GM21737 (cell line): ENCODE results near the gene PLCD3.
A peak's percentile ranks its signal among the peaks of the same experiment; 100 is the strongest.
"Not testable (repeated sequence)": the region's sequence is repeated elsewhere in the genome, so short reads cannot be mapped to it uniquely, and the experiment has no call there.

Experiments used
- ATAC-seq: cut with Tn5 transposase; IDR thresholded peaks from one replicate; pipeline ENCODE4 v1.9.1; 2021; ENCODE audit warnings: mild to moderate bottlenecking, moderate library complexity; ENCODE audit not compliant: unreplicated experiment

PLCD3 gene

DNA sequence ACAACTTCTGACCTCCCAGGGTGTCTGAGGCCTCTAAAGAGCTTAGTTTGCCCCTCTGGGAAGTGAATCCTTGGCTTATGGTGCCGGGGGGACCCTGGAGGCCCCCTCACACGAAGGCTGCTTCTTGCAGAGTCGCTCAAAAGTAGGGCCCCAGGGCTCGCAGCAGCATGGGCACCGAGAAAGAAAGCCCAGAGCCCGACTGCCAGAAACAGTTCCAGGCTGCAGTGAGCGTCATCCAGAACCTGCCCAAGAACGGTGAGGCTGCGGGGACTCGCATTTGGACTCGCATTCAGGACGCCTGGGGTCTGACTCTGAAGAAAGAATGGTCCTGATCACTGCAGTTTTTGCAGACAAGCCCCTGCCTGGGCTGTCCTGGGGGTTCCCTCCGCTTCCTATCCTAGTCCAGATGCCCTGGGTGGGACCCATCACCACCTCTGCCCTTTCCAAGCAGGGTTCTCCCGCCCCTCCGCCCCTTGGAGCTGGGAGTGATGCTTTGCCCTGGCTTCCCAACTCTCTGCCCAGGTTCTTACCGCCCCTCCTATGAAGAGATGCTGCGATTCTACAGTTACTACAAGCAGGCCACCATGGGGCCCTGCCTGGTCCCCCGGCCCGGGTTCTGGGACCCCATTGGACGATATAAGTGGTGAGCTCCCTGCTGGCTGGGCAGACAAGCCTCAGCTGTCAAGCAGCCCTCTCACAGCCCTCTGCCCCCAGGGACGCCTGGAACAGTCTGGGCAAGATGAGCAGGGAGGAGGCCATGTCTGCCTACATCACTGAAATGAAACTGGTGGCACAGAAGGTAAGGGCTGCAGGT is 3.9 kb upstream of the PLCD3 start:
- ATAC-seq, result no peak

DNA sequence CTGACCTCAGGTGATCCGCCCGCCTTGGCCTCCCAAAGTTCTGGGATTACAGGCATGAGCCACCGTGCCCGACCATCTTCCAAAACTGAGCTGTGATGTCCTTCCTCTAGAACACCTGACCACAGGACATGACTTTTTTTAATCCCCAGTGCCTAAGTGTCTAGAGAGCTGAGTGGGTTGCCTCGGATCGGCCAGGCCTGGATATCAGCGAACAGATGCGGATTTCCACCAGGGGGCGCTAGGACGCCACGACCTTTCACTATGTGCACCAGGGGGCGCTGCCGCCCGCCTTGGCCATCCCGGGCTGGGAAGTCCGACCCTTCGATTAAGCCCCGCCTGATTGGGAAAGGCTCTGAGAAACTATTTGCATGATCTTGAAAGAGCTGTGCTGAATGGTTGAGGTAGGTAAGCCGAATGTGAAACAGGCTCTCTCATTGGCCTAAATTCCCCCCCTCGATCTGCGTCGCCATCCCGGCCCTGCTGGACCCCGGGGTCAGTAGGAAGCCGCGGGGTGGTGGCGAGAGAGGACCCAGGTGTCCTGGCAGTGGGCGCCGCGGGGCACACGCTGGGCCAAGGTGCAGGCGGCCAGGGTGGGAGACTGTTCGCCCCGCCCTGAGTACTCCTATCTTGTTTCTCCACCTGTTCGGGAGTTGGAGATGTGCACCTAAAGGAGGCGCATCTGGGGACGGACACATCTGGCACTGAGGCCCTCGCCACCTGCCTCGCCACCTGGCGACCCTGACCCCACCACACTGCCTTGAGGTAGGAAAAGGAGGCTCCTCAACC is 3.1 kb upstream of the PLCD3 start, which contains the start of gene ACBD4:
Gene ACBD4, plus strand, starts transcription at position 496 of the 786 bp plus-strand sequence. CDS start 458 bp downstream, outside the sequence.
- peak; percentile 65 for ATAC-seq

DNA sequence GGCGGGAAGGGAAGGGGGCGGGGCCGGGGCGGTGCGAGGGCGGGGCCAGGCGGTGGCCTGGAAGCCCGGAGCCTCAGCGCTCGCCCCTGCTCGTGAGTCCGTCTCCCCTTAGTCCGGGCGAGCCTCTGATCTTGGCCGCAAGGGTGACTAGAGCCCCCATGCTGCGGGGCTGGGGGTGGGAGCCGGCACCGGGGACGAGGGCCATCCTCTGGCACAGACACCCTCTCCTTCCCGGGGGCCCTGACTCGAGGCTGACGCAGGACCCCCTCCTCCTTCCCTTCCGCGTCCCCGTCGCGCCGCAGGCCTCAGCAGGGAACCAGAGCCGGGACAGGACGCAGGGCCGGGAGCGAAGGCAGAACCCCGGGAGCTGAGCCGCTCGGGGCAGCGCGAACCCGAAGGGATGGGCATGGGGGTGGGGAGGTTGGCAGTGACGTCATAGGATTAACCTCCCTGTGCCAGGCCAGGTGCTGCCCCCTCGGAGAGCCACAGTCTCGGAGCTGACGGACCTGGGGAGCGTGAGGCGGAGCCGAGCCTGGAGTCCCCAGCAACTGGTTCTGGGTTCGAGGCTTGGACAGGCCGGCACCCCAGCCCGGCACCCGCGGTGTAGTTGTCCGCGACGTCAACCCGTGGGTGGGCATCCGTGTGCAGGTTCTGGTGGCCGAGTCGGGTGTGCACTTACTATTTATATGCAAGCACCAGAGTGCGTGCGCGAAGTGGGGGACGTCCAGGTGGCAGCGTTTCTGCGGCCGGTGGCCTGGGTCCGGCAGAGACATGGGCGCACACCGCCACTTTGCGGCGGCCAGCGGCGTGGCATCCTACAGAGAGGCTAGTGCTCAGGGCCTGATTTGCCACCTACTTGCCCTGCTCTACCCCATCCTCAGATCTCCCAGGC is 503 bp upstream of the PLCD3 start:
- ATAC-seq, result no peak

DNA sequence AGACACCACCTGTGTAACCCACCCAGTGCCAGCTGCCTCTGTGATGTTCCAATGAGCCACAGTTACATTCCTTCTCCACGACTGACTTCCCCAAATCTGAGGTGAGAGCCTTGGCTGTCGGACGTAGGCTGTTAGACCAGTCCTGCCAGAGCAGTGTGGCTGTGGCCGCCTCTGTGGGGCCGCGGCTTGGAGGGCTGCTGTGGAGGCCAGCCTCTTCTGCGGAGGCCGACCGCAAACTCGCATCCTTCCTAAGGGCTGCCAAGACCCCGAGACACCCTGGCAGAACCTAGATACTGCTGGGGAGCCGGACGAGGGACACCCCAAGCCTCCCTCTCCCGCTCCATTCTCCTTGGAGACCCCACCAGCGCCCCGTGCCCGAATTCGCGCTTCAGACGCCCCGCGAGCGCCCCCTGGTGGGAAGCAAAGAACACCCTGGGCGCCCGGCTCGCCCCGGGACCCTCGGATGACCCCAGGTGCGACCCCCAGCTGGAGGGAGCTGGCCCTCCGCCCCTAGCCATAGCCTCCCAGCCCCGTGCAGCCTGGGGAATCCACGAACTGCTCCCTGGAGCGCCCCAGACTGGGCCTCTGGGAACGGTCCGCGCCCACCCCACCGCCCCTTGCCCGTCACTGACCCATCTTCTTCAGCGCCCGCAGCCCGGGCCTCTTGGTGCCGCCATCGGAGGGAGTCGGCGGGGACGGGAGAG is 547 bp downstream of the PLCD3 start:
- ATAC-seq, result no peak

DNA sequence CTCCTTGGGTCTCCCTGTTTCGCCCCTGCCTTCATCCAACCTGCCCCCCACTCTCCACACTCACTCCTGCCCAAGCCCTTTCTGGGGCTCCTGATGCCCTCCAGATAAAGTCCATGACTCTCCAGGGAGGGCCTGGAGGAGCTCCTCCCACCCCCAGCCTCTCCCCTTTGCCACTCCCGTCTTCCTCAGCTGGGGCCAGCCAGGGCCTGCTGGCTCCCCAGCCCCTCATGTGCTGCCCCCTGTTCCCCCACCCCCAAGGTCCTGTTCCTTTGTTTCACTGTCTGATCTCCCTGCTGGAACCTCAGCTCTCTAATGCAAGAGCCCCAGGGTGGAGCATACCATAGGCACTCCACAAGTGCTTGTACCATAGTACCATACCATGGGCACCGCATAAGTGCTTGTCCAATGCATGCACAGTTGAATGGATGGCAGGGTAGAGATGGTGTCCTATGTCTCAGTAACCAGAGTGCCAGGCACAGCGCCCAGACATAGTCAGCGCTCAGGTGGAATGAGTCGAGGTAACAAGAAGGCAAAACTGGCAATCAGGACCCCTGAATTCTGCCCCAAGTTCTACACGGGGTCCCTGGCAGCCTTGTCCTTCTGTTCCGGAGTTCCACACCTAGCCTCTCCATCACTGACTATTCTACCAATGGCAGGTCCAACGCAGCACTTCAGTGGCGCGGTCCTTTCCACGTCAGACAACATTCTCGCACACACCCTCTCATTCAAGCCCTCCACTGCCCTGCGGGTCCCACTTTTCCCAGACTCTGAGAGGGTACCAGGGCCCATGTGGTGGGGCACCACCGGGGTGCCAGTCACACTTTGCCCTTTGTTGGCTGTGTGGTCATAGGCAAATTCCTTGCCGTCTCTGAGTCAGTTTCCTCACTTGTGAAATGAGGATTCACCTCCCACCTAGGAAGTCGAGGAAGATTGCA is 1.4 kb downstream of the PLCD3 start:
- no peak for ATAC-seq

DNA sequence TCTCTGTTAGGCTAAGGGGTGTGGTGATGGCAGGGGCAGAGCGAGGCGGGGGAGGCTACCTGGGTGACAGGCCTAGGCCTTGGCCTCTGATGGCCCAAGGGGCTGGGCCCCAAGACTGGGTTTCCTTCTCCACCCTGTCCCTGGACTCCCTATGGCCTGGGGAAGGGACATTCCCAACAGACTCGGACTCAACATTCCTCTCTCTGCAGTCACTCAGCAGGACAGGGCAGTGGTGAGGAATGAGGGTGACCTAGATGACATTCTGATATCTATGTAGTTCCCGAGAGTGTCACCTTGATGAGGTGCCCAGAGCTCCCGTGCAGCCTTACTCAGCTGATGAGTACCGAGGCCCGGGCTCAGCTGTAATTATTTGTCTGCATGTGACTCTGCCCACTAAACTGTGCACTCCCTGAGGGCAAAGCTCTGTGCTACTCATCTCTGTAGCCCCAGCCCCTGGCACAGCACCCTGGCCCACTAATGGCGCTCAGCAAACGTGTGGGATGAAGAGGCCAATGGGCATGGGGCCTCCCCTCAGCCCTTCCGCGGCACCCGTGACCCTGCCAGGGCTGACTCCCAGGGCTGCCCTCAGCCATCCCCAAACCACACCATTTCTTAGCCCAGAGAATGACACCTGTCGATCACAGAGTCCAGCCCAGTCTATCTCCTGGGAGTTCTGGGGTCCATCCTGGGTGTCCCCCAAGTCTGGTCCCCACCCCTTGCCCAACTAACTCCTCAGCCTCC is 2.2 kb downstream of the PLCD3 start:
- no peak for ATAC-seq

DNA sequence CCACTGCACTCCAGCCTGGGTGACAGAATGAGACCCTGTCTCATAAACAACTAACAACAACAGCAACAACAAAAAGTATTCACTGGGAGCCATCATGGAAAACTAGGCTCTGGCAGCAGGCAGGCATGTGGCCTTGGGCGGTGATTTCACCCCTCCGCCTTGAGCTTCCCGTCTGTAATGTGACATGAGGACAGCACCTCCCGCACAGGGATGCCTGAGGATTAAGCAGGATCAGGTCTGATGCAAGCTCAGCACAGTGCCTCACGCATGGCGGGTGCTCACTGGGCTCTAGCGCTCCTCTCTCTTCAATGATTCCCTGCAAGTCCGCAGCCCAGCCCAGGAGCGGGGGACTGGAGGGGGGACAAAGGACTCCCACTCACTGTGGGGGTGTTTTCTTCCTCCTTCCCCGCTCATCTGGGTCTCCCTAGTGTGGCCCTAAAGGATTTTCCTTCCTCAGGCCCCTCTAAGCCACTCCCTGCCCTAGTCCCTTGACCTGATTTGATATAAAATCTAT is 2.8 kb downstream of the PLCD3 start:
- ATAC-seq, result no peak

DNA sequence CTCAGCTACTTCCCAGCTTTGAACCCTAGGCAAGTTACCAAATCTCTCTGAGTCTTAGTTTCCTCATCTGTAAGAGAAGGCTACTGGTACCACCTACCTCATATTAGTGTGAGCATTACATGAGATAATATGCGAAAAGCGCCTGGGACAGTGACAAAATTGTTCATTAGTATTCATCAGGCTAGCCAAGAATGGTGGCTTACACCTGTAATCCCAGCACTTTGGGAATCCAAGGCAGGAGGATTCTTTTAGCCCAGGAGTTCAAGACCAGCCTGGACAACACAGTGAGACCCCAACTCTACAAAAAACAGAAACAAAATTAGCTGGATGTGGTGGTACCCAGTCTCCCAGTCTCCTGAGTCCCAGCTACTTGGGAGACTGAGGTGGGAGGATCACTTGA is 3.3 kb downstream of the PLCD3 start:
- no peak for ATAC-seq

DNA sequence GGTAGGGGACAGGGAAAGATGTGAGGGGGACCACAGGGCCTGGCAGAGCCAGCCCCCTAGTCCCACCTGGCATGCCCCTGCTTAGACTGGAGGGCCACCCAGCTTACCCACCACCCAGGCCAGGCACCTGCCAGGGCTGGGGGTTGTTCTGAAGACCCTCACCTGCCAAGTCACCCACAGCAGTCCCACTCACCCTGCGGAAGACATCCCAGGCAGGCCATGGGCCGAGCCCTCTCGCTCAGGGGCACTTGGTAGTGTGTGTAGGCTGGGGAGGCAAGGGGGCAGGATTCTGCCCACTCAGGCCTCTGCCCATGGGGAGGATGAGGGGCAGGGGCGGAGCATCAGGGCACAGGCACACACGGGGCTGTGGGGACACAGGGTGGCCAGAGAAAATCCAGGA is 4.0 kb downstream of the PLCD3 start:
- no peak for ATAC-seq

DNA sequence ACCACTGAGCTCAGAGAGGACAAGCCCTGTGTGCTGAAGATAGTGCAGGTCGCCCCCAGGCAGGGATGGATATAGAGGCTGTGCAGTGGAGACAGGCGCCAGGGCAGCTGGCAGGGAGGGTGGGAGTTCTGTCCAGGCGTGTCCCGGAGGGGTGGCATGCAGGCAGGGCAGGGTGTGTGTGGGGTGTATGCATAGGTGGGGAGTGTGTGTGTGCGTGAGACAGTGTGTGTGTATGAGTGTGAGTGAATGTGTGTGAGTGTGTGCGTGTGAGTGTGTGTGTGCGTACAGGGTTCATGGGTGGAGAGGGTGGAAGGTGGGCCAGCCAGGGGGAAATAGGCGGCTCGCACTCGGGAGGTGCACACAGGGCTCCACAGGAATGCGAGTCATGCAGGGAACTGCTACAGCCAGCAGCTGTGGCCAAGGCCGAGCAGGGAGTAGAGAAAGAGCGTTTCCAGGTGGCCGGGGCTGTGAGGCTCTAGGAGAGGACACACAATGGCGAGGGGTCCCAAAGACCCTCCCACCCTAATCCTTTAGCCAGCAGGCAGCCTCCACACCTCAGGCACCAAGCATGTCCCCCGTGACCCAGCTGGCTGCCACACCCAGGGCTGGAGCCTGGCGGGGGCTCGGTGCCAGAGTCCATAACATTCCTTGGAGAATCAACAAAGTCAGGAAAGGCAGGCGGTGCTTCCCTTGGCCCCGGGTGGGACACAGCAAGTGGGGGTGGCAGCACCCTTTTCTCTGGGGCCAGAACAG is 4.6 kb downstream of the PLCD3 start:
- ATAC-seq, result no peak

DNA sequence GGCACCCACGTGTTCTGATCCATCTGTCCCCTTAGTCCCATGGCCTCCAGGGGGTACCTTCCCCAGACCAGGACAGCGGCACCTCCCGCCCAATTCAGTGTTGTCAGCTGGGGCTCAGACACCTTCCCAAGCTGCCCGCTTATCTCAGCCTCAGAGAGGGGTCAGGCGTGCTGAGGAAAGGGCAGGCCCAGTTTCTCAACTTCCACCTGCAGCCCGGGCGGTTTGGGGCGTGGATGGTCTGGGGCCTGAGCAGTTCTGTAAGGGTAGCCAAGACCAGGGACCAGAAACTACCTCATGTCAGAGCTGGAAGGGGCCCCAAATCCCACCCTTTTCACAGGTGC is 5.1 kb downstream of the PLCD3 start:
- ATAC-seq, result no peak

DNA sequence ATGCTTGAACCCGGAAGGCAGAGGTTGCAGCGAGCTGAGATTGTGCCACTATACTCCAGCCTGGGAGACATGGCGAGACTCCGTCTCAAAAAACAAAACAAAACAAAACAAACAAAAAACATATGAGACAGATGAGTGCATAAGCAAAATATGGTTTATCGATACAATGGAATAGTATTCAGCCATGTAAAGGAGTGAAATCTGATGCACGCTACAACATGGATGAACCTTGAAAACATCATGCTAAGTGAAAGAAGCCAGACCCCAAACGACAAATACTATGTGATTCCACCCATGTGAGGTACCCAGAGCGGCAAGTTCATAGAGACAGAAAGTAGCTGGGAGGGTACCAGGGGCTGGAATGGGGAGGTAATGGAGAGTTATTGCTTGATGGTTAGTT is 6.8 kb downstream of the PLCD3 start:
- no peak for ATAC-seq

DNA sequence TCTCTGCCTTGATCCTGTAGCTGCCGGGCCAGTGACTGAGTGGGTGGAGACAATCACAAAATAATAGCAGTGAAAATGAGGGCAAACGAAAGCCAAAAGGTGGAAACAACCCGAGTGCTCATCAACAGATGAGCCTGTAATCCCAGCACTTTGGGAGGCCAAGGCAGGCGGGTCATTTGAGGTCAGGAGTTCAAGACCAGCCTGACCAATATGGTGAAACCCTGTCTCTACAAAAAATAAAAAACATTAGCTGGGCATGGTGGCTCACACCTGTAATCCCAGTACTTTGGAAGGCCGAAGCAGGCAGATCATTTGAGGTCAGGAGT is 7.6 kb downstream of the PLCD3 start:
- ATAC-seq, result not testable (repeated sequence)

DNA sequence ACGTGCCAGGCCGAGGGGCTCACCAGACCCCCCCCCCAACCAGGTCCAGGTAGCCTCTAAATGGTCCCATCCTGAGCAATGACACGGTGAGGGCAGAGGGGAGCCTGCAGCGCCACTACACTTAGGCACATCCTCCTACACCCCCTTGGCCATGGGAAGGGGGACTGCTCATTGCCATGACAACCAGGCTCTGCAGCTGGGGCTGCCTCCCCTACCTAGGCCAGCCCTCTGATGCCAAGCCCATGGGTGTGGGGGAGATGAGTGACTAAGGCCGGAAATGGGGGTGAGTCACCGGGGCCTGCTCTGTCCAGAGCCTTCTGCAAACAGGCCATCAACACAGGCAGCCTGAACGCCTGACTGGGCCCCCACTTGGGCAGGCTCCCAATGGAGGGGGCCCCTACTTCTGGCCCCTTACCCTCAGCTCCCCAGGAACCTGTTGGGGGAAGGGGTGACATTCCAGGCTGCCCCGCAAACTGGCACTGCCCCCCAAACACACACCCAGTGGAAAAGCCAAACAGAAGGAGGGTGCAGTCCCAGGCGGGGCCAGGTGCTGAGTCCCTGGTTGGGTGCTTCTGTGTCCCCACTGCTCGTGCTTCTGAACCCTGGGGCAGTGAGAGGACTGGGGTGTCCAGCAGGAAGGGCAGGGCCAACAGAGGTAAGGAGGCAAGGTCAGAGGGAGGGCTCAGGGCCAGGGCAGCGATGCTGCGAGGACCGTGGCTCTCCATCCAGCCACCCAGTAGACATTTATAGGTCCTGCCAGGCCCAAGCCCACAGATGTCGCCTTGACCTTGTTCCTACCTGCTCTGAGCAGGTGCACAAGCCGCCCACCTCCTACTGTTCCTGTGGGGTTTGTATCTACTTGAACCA is 8.2 kb downstream of the PLCD3 start:
- ATAC-seq, result no peak

DNA sequence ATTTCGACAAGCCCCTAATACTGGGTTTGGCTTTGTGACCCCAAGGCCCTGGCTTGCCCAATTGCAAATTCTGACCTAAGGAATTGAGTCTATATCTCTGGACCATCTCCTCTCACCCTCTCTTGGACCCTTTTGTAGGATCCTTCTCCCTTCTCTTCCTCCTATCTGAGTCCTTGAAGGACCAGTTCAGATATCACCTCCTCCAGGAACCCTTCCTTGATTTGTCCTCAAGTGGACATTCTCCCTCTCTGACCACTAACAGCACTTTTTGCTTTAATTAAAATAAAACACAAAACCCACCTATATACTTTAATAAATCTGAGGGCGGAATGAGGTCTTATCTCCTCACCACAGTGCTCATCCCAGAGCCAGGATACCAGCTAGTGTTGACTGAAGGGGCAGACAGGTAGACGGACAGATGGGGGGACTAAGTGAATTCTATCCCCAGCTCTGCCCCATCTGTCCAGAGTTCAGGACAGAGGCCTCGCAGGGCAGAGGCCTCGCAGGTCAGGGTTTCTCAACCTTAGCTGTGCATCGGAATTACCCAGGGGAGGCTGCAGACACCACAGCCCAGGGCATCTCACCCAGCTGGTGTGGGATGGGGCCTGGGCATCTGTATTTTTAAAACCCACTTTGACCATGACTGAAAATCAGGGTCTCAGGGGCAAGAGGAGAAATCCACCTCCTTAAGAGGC is 9.1 kb downstream of the PLCD3 start:
- no peak for ATAC-seq

DNA sequence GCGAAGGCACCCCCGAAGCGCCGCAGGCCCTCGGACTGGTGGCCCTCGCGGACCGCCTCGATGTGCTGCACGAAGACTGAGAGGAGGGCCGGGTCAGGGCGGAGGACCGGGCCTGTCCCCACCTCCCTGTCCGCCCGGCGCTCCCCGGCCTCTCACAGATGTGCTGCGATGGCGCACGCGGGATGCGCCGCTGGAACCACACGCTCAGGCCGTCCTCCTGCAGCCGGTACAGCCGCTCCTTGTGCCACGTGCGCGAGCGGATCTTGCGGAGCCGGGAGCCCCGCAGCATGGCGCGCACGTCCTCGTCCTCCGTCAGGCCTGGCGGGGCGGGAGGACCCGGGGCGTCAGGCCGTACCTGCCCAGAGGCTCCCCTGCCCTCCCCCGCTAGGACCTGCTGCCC is 11.3 kb downstream of the PLCD3 start:
- no peak for ATAC-seq

DNA sequence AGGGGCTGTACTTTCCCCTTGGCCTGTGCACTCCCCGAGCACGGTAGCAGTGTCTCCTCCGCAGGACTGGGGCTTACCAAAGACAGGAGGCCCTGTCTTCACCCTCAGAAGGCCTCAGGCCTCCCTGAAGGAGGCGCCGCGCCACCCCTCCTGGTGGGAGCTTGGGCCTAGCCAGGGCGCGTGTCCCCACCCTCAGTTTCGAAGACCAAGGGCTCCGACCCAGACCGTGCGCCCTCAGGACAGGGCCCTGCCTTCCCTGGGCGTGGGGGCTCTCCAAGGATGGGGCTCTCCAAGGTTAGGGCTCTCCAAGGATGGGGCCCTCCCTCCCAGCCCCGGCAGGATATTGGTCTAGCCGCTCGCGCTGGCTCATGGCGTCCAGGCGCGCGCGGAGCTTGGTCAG is 11.8 kb downstream of the PLCD3 start:
- ATAC-seq, result no peak
